ENCODE measurements around the gene DNASE1L2. TPM values are rescaled to one million over a fixed set of nuclear protein-coding genes. Genes with fewer than 3 reads are reported as not detected.

The DNASE1L2 gene, protein sequence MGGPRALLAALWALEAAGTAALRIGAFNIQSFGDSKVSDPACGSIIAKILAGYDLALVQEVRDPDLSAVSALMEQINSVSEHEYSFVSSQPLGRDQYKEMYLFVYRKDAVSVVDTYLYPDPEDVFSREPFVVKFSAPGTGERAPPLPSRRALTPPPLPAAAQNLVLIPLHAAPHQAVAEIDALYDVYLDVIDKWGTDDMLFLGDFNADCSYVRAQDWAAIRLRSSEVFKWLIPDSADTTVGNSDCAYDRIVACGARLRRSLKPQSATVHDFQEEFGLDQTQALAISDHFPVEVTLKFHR
- total RNA-seq = 0.32 and 0.63 TPM in 2 replicates

GRCh38 chr16:2236337-2237101 is at the start of gene DNASE1L2:
Gene DNASE1L2, plus strand, starts transcription at chr16:2236444. Its CDS starts 373 bp downstream, at chr16:2236817.

DNA sequence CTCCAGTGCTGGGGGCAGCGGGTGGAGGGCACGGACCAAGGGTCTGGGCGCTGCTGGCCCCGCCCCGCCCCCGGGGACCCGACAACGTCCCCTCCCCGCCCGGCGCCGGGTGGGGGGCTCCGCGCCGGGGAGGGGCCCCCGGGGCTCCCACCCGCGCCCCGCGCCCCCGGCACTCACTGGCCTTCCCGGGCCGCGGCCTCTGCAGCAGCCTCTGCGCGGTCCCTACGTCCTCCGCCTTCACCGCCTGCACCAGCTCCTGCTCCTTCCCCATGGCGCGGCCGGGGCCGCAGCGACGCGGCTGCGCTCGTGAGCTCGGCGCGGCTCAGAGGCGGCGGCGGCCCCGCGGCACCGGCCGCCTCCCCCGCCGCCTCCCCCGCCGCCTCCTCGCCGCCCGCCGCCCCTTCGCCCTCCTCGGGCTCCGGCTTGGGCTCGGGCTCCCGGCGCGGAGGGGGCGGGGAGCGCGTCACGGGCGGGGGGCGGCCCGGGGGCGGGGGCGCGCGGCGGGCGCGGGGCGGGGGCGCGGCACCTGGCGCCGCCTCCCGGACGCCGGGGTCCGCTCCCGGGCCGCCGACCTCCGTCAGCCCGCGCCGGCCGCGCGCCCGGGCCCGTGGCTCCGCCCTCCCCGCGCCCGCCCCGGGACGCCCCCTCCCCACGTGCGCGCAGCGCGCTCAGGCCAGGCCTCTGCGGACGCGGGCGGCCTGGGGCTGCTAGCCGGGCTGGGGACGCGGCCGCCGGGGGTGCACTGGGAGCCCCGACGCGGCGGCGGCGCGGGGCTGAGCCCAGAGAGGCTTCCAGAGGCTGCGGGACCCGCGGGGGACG is 39.9 kb upstream of the DNASE1L2 start, which contains the start of gene CASKIN1:
Gene CASKIN1, minus strand, starts transcription at position 444 of the 819 bp plus-strand sequence. Its CDS starts 173 bp downstream, at position 271.

DNA sequence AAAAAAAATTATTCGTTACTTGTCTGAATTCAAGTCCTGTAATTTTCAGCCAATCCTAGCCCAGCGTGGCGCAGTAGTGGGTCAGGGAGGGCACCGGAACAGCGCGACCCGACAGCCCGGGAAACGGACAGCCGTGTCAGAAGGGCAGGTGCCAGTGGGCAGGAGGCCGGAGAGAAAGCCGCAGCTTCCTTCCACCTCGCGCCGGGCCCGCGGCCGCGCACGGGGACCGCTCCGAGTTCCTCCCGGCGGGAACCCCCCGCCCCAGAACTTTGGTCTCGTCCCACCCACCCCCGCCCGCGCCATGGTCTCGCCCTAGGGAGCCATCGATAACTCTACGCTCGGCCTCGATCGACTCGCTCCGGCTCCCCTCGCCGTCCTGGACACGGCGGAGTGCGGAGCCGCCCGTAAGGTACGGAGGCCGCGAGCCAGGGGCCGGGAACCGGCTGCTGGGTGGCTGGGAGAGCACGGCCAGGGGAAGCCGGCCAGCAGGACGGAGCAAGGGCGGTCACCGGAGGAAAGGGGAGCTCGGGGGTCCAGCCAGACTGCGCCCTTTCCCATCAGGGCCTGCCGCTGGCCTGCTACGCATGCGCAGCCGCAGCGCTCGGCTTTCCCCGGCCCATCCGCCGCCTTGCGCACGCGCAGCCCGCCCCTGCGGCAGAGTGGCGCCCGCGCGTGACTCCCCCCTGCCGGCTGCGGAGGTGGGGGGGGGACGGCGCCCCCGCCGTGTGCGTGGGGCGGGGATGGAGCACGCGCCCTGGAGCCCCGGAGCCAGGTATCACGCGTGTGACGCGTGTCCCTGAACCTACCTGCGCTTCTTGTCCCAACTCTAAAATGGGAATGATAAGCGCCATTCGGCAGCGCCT is 30.9 kb upstream of the DNASE1L2 start, which contains the start of gene MLST8:
Gene MLST8, plus strand, starts transcription at position 351 of the 863 bp plus-strand sequence. CDS start 632 bp downstream, outside the sequence.

GRCh38 chr16:2210386-2211365 is 25.6 kb upstream of the DNASE1L2 start, which contains the start of gene BRICD5:
Gene BRICD5, minus strand, starts transcription at chr16:2210863. Its CDS starts 30 bp downstream, at chr16:2210833.

GRCh38 chr16:2214719-2214968 is 21.6 kb upstream of the DNASE1L2 start, which contains the start of gene PGP:
Gene PGP, minus strand, starts transcription at chr16:2214840. Its CDS starts 63 bp downstream, at chr16:2214777.

GRCh38 chr16:2223221-2223941 is 12.9 kb upstream of the DNASE1L2 start, which contains the start of gene E4F1:
Gene E4F1, plus strand, starts transcription at chr16:2223591. Its CDS starts 23 bp downstream, at chr16:2223614.

GRCh38 chr16:2251296-2252111 is 15.3 kb downstream of the DNASE1L2 start, which contains the start of gene ECI1:
Gene ECI1, minus strand, starts transcription at chr16:2251587. Its CDS starts 21 bp downstream, at chr16:2251566.

GRCh38 chr16:2267913-2268666 is 31.8 kb downstream of the DNASE1L2 start, which contains the start of gene RNPS1:
Gene RNPS1, minus strand, starts transcription at chr16:2268126. Its CDS starts 3,483 bp downstream, at chr16:2264643.

Other genes starting within 250 kb of the DNASE1L2 start
- 0.65 and 2.8 TPM in 2 replicates for gene SYNGR3, start 246.5 kb upstream of the DNASE1L2 start, total RNA-seq
- 11.2 and 24.5 TPM in 2 replicates for gene ZNF598, start 226.6 kb upstream of the DNASE1L2 start, total RNA-seq
- gene NPW, start 216.7 kb upstream of the DNASE1L2 start, total RNA-seq = 0.16 TPM in 1 of 2 replicates, not detected in the other
- 52.4 and 55.7 TPM in 2 replicates for gene NHERF2, start 209.5 kb upstream of the DNASE1L2 start, total RNA-seq
- 23.5 and 61.5 TPM in 2 replicates for gene NTHL1, start 188.6 kb upstream of the DNASE1L2 start, total RNA-seq
- gene TSC2, start 188.5 kb upstream of the DNASE1L2 start, total RNA-seq = 32.4 and 79.5 TPM in 2 replicates
- 36.4 and 82.1 TPM in 2 replicates for gene PKD1, start 100.5 kb upstream of the DNASE1L2 start, total RNA-seq
- gene RAB26, start 87.8 kb upstream of the DNASE1L2 start, total RNA-seq = 0.49 and 0.88 TPM in 2 replicates
- gene TRAF7, start 80.7 kb upstream of the DNASE1L2 start, total RNA-seq = 59.9 and 113 TPM in 2 replicates
- 0.50 TPM in 1 of 2 replicates, not detected in the other for gene CASKIN1, start 39.8 kb upstream of the DNASE1L2 start, total RNA-seq
- 10.5 and 12.0 TPM in 2 replicates for gene MLST8, start 31.0 kb upstream of the DNASE1L2 start, total RNA-seq
- 2.1 and 5.0 TPM in 2 replicates for gene BRICD5, start 25.6 kb upstream of the DNASE1L2 start, total RNA-seq
- gene PGP, start 21.6 kb upstream of the DNASE1L2 start, total RNA-seq = 10.7 and 14.7 TPM in 2 replicates
- gene E4F1, start 12.9 kb upstream of the DNASE1L2 start, total RNA-seq = 28.0 and 35.9 TPM in 2 replicates
- 19.2 and 23.5 TPM in 2 replicates for gene ECI1, start 15.1 kb downstream of the DNASE1L2 start, total RNA-seq
- 42.6 and 62.1 TPM in 2 replicates for gene RNPS1, start 31.7 kb downstream of the DNASE1L2 start, total RNA-seq
- 19.4 and 67.6 TPM in 2 replicates for gene ABCA3, start 104.3 kb downstream of the DNASE1L2 start, total RNA-seq
- gene CCNF, start 193.0 kb downstream of the DNASE1L2 start, total RNA-seq = 22.8 and 41.6 TPM in 2 replicates
- 5.9 and 7.1 TPM in 2 replicates for gene TEDC2, start 223.7 kb downstream of the DNASE1L2 start, total RNA-seq
- 0.13 TPM in 1 of 2 replicates, not detected in the other for gene NTN3, start 234.9 kb downstream of the DNASE1L2 start, total RNA-seq
- 6.5 and 19.8 TPM in 2 replicates for gene TBC1D24, start 238.7 kb downstream of the DNASE1L2 start, total RNA-seq